DOHH2 (cell line): ENCODE results near the gene HHEX.
"Not testable (repeated sequence)": the region's sequence is repeated elsewhere in the genome, so short reads cannot be mapped to it uniquely, and the experiment has no call there.

Experiments used
- H3F3A ChIP-seq: fragments of 200-600 bp; sonication (generic), shearing (Covaris generic); 2 replicates; pipeline ENCODE4 v1.6.0; 2016; ENCODE audit warnings: antibody characterized with exemption, mild to moderate bottlenecking; ENCODE audit not compliant: control insufficient read depth, insufficient read depth
- H3K27ac ChIP-seq: fragments of 200-600 bp; sonication (generic); 2 replicates; pipeline ENCODE4 v1.5.1; 2014; ENCODE audit warnings: low read depth, mild to moderate bottlenecking, low read length, moderate library complexity
- H3K27me3 ChIP-seq: fragments of 200-600 bp; sonication (generic); 2 replicates; pipeline ENCODE4 v1.6.1; 2014; ENCODE audit warnings: mild to moderate bottlenecking, low read length, mixed read lengths; ENCODE audit not compliant: control insufficient read depth
- H3K36me3 ChIP-seq: fragments of 200-600 bp; sonication (generic); 2 replicates; pipeline ENCODE4 v1.6.1; 2014; ENCODE audit warnings: mild to moderate bottlenecking, low read length, moderate library complexity, mixed read lengths; ENCODE audit not compliant: control insufficient read depth
- H3K4me1 ChIP-seq: fragments of 200-600 bp; sonication (generic); 2 replicates; pipeline ENCODE4 v1.6.1; 2014; ENCODE audit warnings: mild to moderate bottlenecking, low read length, mixed read lengths; ENCODE audit not compliant: control insufficient read depth
- H3K4me2 ChIP-seq: fragments of 200-600 bp; sonication (generic); 2 replicates; pipeline ENCODE4 v1.6.0; 2014; ENCODE audit warnings: mild to moderate bottlenecking, low read length, moderate library complexity
- H3K4me3 ChIP-seq: fragments of 200-600 bp; sonication (generic); 2 replicates; pipeline ENCODE4 v1.5.1; 2014; ENCODE audit warnings: mild to moderate bottlenecking, low read length, mixed read lengths
- H3K79me2 ChIP-seq: fragments of 200-600 bp; sonication (generic); 2 replicates; pipeline ENCODE4 v1.6.1; 2014; ENCODE audit warnings: mild to moderate bottlenecking, low read length, mixed read lengths; ENCODE audit not compliant: control insufficient read depth
- H3K9me2 ChIP-seq: fragments of 200-600 bp; sonication (generic); replicated peaks from 2 replicates; pipeline ENCODE4 v1.6.1; 2014; ENCODE audit warnings: mild to moderate bottlenecking, low read length, mixed read lengths; ENCODE audit not compliant: control insufficient read depth
- H3K9me3 ChIP-seq: fragments of 200-600 bp; sonication (generic); 2 replicates; pipeline ENCODE4 v1.6.1; 2014; ENCODE audit warnings: antibody characterized with exemption, low read length, mixed read lengths; ENCODE audit not compliant: control insufficient read depth, insufficient read depth
- H4K20me1 ChIP-seq: fragments of 200-600 bp; sonication (generic); 2 replicates; pipeline ENCODE4 v1.6.0; 2014; ENCODE audit warnings: low read depth, mild to moderate bottlenecking, antibody characterized with exemption, low read length, moderate library complexity; ENCODE audit not compliant: control insufficient read depth, insufficient read depth
- CTCF ChIP-seq: fragments of 200-600 bp; sonication (generic); IDR thresholded peaks from one replicate; pipeline ENCODE4 v1.5.1; 2014; ENCODE audit warnings: antibody characterized with exemption, mild to moderate bottlenecking, low read depth, low read length; ENCODE audit not compliant: poor library complexity, severe bottlenecking
- EZH2phosphoT487 ChIP-seq: fragments of 200-600 bp; sonication (generic); IDR thresholded peaks from 2 replicates; pipeline ENCODE4 v1.6.1; 2017; ENCODE audit warnings: borderline replicate concordance, mild to moderate bottlenecking, antibody characterized with exemption, low read length, moderate library complexity, mixed read lengths

HHEX gene

GRCh38 chr10:92737484-92737883 lies 47.7 kb downstream of the HHEX start:
- no peaks in the 10 kb centered on the region for H3K79me2 ChIP-seq
- TF ChIP-seq EZH2phosphoT487 (no peak), CTCF (no peak)

GRCh38 chr10:92740762-92741161 lies 51.0 kb downstream of the HHEX start:
- no peaks in the 10 kb centered on the region for H3K79me2 ChIP-seq
- TF ChIP-seq CTCF (no peak), EZH2phosphoT487 (no peak)
- peaks cover 13% of the 10 kb centered on the region for H3K27me3 ChIP-seq
- H3K36me3 ChIP-seq: no peaks in the 10 kb centered on the region
- no peaks in the 10 kb centered on the region for H3K9me3 ChIP-seq
- H3K27ac ChIP-seq: no peak overlapping the region
- H3K4me1 ChIP-seq: peaks cover 53% of the 10 kb centered on the region
- H3F3A ChIP-seq: peaks cover 12% of the 10 kb centered on the region
- H3K4me2 ChIP-seq: peak overlapping the region; percentile 84
- H3K9me2 ChIP-seq: no peaks in the 10 kb centered on the region
- H4K20me1 ChIP-seq: no peaks in the 10 kb centered on the region
- H3K4me3 ChIP-seq: no peak overlapping the region

More at GRCh38 chr10:92737484-92737883, 47.7 kb downstream of the HHEX start:
- H3F3A ChIP-seq: peaks cover 12% of the 10 kb centered on the region
- H3K4me2 ChIP-seq: no peak overlapping the region
- H3K4me3 ChIP-seq: no peak overlapping the region
- H3K27ac ChIP-seq: no peak overlapping the region
- H4K20me1 ChIP-seq: no peaks in the 10 kb centered on the region
- peaks cover 60% of the 10 kb centered on the region for H3K4me1 ChIP-seq
- H3K9me3 ChIP-seq: no peaks in the 10 kb centered on the region
- no peaks in the 10 kb centered on the region for H3K36me3 ChIP-seq
- no peaks in the 10 kb centered on the region for H3K9me2 ChIP-seq
- H3K27me3 ChIP-seq: no peaks in the 10 kb centered on the region

GRCh38 chr10:92741741-92742140 lies 52.0 kb downstream of the HHEX start:
- not testable (repeated sequence) for H4K20me1 ChIP-seq, H3K79me2 ChIP-seq, H3K9me3 ChIP-seq, H3K9me2 ChIP-seq, H3K36me3 ChIP-seq
- Histone ChIP-seq H3K27ac (peak overlapping the region; percentile 88), H3F3A (peaks cover 11% of the 10 kb centered on the region), H3K4me2 (peak overlapping the region; percentile 84), H3K27me3 (peaks cover 13% of the 10 kb centered on the region), H3K4me1 (peaks cover 47% of the 10 kb centered on the region), H3K4me3 (peak overlapping the region; percentile 65)

GRCh38 chr10:92742331-92743228 lies 52.8 kb downstream of the HHEX start:
- TF ChIP-seq EZH2phosphoT487 (no peak), CTCF (no peak)
- Histone ChIP-seq H3K36me3 (no peaks in the 10 kb centered on the region), H3K4me3 (peak overlapping the region; percentile 65), H3K79me2 (no peaks in the 10 kb centered on the region), H3K27me3 (peaks cover 13% of the 10 kb centered on the region), H4K20me1 (no peaks in the 10 kb centered on the region), H3K4me1 (peaks cover 47% of the 10 kb centered on the region), H3K9me2 (no peaks in the 10 kb centered on the region), H3K4me2 (peak overlapping the region; percentile 84), H3K9me3 (no peaks in the 10 kb centered on the region), H3K27ac (peak overlapping the region; percentile 88), H3F3A (peaks cover 11% of the 10 kb centered on the region)
